AG10803 (cell line): ENCODE data around the gene CCDC185.

Source experiments
- DNase-seq: peaks from one replicate; pipeline ENCODE4 v3.0.0; 2010; ENCODE audit warnings: low read depth
- H3K4me3 ChIP-seq: 2 replicates; pipeline ENCODE4 v1.5.1; 2011; ENCODE audit warnings: mild to moderate bottlenecking, low read length, control low read depth
- TF ChIP-seq, protein P1 (sequence below): conservative IDR thresholded peaks from 2 replicates; pipeline ENCODE4 v1.5.1; 2011; ENCODE audit warnings: mild to moderate bottlenecking, low read length, control low read depth, inconsistent platforms

The CCDC185 gene

DNA sequence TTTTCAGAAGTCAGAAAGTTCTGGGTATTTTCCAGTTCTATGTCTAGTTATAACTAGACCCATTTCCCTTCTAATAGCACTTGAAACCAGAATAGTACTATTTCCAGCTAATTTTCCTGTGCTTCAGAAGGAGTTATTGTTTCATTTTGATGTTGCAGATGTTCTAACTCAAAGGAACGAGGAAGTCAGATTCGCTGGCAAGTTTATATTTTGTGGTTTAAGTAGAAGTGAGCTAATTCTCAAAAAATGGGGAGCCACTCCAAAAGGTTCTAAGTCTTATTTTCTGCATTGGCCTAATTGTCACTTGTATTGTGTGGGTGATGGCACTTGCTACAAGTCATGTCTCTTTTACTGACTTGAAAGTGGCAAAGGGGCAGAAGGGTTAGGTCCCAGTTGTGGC, 18.1 kb downstream of the CCDC185 start:
- TF ChIP-seq, protein P1, sequence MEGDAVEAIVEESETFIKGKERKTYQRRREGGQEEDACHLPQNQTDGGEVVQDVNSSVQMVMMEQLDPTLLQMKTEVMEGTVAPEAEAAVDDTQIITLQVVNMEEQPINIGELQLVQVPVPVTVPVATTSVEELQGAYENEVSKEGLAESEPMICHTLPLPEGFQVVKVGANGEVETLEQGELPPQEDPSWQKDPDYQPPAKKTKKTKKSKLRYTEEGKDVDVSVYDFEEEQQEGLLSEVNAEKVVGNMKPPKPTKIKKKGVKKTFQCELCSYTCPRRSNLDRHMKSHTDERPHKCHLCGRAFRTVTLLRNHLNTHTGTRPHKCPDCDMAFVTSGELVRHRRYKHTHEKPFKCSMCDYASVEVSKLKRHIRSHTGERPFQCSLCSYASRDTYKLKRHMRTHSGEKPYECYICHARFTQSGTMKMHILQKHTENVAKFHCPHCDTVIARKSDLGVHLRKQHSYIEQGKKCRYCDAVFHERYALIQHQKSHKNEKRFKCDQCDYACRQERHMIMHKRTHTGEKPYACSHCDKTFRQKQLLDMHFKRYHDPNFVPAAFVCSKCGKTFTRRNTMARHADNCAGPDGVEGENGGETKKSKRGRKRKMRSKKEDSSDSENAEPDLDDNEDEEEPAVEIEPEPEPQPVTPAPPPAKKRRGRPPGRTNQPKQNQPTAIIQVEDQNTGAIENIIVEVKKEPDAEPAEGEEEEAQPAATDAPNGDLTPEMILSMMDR: no peak
- no peak overlapping the region for H3K4me3 ChIP-seq
- peak; percentile 85 for DNase-seq

DNA sequence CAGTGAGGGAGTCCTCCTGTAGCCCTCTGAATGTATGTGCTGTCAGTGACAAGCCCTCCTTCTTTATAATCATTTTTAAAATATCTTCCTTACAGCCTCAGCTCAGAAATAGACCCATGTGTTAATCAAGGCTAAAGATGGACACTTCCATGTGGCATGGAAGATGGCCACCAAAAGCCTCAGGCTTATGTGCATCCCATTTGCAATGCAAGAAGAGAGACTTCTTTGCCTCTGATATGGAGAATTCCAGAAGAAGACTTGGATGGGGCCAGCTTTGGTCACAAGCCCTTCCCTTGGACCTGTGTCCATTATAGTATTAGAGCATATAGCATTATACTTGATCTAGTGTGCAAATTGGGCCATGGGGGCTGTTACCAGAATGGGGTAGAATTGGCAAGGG, 18.5 kb downstream of the CCDC185 start:
- H3K4me3 ChIP-seq: no peak overlapping the region
- TF ChIP-seq, protein P1: no peak
- DNase-seq: no peak

DNA sequence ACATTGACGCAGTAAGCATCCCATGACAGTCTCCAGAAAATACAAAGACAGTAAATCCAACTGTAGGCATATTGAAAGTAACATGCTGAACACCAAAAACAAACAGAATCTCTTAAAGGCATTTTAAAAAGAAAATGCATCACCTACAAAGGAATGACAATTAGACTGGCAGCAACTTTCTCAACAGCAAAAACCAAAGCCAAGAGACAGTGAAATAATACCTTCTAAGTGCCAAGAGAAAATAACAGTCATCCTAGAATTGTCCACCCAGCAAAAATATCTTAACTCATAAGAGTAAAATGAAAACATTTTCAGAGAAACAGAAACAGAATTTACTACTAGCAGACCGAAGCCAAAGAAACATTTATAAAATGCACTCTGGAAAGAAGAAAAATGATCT, 20.0 kb downstream of the CCDC185 start:
- no peak overlapping the region for H3K4me3 ChIP-seq
- DNase-seq: peak; percentile 69
- TF ChIP-seq, protein P1: no peak

DNA sequence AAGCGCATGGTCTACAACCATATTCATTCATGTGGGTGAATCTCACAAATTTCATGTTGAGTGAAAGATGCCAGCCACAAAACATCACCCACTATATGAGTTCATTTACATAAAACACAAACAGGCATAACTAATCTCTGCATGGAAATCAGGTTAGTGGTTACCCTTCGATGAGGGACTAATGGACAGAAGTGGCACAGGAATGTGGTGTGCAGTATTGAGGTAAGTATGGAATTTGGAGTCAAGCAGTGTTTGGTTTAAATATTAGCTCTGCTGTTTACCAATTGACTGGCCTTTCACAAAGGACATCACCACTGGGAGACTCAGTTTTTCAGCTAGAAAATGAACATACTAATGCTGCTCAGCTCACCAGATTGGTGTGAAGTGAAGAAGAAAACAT, 24.2 kb downstream of the CCDC185 start:
- TF ChIP-seq, protein P1: no peak
- H3K4me3 ChIP-seq: no peak overlapping the region
- DNase-seq: peak; percentile 25

DNA sequence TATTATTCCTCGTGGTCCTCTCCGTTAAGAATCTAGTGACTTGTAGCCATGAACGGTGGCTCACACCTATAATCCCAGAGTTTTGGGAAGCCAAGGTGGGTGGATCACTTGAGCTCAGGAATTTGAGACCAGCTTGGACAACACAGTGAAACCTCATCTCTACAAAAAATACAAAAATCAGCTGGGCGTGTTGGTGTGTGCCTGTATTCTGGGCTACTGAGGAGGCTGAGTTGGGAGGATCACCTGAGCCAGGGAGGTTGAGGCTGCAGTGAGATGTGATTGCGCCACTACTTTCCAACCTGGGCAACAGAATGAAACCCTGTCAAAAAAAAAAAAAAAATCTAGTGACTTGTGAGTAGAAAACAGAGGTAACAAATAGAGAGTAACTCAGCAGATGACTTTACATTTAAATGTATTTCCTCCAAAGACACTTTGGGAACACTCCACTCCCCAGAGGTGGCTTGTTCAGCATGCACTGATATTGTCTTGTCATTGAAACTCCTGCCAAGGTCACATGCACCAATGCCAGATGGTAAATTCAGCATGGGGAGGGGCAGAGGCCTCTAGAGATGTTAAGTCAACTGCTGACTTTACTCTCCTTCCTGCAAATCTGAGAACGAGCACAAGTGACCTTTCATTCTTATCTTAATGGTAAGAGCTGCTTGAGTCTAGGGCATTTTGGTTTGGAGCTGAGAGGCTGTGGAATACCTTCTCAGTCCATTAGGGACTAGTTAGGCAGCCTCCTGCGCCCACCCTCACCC, 24.9 kb downstream of the CCDC185 start:
- no peak overlapping the region for H3K4me3 ChIP-seq
- TF ChIP-seq, protein P1: no peak
- no peak for DNase-seq

DNA sequence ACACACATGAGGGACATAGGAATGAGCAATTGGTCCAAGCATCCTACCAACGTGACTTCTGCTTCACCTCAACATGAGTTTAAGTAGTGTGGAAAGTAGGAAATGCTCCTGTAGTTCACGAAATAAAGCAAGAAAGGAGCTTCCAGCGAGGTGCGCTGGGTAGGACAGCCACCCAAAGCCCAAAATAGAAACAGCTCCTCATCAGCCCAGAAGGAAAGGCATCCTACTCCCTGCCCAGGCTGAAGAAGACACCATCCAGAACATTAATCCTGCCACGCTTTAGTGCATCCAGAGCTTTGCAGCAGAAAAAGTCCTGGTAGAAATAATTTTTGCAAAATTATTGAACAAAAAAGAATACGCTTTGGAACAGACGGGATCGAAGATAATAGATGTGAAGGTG, 25.9 kb downstream of the CCDC185 start:
- no peak for DNase-seq
- TF ChIP-seq, protein P1: no peak
- no peak overlapping the region for H3K4me3 ChIP-seq

DNA sequence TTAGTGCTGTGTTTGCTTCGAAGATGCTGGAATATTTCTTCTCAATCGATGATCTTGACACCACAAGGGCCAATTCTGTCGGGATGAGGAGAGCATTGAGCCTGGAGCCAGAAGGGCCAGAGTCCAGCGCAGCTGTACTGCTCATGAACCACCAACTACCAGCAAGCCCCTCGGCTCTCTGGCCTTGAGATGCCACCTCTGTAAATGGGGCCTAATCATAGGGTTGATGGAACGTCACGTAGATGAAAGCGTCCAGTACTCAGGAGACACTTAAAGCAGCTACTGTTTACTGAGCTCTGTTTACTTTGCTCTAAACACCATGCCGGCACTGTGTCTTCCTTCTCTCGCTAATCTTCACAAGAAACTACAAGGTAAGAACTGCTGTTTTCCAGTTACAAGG, 26.3 kb downstream of the CCDC185 start:
- no peak for DNase-seq
- TF ChIP-seq, protein P1: no peak
- H3K4me3 ChIP-seq: no peak overlapping the region
